COLO668 (cell line): ENCODE measurements around the gene PRODH.
"Not testable (repeated sequence)": the region's sequence is repeated elsewhere in the genome, so short reads cannot be mapped to it uniquely, and the experiment has no call there.

ENCODE experiments used
- DNase-seq: peaks from one replicate; lab custom pipeline; 2025; ENCODE audit not compliant: unreplicated experiment; lab: John Stamatoyannopoulos, UW

Gene PRODH

GRCh38 chr22:18968011-18968749, 32.1 kb upstream of the PRODH start:
- no peak for DNase-seq

DNA sequence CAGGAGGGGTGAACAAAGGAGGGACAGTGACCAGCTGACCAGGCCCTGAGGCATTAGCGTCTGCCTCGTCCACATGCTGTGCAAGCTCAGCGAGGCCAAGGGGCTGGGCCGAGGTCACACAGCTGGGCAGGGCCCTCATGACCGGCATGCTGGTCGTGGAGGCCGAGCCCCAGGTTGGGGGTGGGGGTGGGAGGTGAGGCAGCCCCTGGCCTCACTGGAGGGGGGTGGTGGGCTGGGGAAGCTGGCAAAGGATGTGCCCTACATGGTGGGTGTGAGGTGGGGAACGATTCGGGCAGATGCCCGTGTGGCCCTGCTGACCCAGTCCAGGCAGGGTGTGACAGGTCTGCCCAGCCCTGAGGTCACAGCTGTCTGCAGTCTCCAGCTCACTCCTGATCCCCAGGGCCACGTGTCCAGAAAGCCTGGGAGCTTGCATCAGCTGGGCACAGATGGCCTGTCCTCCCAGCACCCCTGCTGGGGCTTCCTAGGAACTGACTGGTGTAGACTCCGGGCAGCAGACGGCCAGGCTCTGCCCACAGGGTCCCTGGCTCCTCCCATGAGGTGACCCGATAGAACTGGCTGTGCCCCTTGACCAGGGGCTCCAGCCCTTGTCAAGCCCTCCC, 31.4 kb upstream of the PRODH start:
- peak; percentile 21 for DNase-seq

DNA sequence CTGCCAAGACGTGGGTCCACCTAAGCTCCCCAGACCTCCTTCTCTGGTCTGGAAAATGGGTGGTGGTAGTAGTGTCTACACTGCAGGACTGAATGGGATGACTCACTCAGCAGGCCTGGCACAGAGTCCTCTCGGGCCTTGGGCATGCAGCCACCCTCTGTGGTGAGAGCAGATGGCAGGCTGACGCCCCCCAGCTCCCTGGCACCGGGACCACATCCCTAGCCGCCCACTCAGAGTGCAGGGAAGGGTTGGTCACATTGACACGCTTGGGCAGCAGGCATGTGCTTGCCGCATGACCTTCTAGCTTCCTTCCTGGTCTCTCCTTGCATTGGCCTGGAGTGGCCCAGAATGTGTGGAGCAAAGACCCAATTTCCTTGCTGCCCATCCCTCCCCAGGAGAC, 30.7 kb upstream of the PRODH start:
- no peak for DNase-seq

GRCh38 chr22:18965526-18966421, 29.7 kb upstream of the PRODH start:
- DNase-seq = no peak

DNA sequence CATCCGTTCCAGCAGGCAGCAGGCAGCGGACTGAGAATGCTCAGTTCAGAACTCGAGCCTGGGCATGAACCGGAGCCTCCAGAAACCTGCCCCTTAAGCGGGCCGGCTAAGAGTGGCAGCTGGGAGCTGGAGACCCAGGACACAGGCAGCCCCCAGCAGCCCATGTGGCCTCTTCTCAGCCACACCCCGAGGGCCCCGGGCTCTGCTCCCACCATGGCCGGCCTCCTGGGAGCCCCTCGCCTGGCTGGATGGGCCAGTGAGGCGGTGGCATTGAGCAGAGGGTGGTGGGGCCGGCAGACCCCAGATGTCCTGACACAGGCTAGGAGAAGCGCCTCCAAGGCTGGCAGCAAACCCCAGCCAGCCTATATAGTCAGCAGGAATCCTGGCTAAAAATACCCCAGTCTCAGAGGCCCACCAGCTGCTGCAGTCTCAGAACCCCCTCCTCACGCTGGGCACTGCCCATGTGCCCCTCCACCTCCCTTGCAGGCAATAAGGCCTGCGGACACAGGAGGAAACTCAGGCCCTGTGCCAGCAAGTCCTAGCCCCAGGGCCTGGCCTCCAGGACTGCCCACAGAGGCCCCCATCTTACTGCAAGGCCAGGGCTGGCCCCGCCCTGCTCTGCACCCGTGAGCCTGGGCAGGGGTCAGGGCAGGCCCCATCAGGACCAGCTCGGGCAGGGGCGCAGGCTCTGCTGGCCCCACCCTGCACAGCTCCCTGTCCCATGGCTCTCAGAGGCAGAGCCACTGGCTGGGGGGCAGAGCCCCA, 28.6 kb upstream of the PRODH start:
- not testable (repeated sequence) for DNase-seq

DNA sequence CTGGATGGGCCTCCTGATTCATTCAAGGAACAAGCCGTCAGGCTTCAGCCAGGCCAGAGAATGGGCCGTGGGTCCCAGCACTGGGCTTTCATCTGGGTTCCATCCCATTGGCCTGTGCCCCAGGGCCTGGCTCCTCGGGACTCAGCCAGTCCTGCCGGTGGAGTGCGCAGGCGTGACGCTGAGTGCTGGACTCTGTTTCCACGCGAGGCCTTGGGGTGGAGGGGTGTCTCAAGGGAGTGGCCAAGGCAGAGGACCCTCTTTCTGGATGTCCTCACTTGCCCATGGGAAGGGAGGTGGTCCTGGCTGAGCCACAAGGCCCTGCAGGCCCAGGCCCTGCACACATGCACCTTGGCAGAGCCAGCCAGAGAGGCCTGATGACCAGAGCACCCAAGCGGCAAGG, 28.0 kb upstream of the PRODH start:
- not testable (repeated sequence) for DNase-seq

DNA sequence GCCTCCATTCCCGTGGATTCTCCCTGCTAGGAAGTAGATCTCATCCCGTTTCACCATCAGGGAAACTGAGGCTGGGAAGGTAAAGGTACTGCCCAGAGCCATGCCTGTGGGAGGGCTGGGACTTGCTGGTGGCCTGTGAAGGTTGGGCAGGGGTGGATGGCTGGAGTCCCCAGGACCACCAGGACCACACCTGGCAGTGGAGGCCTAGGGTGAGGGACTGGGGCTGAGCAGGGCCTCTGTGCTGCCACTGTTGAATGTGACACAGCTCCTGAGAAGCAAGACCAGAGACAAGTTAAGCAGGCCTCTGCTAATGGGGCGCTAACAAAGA, 26.2 kb upstream of the PRODH start:
- DNase-seq = no peak

GRCh38 chr22:18961632-18962307, 25.7 kb upstream of the PRODH start:
- not testable (repeated sequence) for DNase-seq

DNA sequence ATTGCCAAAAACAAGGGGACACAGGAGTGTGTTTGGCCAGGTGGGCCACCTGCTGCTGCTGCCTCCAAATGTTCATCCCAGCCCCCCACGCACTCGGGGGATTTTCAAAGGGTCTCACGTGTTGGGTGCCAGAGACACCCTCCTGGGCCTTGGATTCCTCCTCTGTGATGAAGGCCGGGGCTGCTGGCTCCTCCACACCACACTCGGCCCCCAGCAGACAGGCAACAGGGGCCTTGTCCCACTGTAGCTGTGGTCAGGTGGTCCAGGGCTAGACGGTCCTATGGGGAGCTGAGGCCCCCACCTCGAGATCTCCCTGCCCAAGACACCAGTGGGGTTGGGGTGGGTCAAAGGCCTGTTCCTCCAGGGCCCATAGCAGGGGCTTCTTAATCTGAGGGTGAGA, 25.1 kb upstream of the PRODH start:
- not testable (repeated sequence) for DNase-seq

- not testable (repeated sequence) for DNase-seq
Measured at GRCh38 chr22:18960166-18960820, 24.2 kb upstream of the PRODH start.

DNA sequence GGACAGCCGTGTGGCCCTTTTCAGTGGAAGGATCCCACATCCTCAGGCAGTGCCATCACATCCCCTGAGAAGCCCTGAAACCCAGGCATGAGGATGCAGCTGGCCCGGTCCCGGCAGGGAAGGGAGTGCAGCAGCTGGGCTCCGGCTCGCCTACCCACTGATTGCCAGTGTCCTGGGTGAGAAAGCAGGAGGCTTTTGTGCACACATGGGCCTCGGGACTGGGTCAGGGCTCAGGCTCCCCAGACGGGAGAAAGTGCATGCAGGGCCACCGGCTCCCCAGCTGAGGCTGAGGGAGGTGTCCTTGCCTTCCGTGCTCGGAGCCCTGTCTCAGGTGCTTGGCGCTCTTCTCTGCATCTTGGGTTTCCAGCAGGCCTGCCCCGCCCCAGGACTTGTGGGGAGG, 23.6 kb upstream of the PRODH start:
- not testable (repeated sequence) for DNase-seq

DNA sequence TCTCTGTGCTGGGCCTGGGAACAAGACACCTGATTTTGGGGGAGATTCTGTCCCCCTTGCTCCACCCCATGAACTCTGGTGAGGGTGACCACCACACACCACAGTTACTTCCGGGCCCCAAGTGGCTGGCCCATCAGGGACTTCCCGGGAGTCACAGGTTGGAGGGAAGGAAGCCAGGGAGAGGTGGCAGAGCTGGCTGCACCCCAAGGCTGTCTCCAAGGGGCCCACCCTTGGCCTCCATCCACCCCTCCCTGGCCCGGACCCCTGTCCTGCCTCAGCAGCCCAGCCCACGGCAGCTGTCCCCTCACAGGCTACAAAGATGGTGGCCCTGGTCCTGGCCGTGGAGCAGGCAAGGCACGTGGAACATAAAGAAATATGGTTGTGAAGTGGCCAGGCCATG, 23.2 kb upstream of the PRODH start:
- not testable (repeated sequence) for DNase-seq

DNA sequence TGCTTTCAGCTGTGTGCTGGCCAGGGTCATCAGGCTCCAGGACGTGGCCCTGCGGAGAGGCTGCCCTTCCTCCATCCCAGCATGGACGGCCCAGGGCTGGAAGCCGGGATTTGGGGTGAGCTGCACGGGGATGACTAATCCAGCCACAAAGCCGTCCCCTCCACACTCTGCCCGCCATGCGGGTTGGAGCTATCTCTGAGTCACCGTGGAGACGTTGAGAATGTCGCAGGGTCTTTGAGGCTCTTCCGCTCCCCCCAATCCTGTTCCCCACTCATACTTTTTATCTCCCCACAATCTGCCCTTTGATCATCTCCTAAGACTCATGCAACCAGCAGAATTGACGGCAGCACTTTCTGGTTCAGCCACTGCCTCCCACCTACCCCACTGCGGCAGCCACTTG, 22.6 kb upstream of the PRODH start:
- not testable (repeated sequence) for DNase-seq

DNA sequence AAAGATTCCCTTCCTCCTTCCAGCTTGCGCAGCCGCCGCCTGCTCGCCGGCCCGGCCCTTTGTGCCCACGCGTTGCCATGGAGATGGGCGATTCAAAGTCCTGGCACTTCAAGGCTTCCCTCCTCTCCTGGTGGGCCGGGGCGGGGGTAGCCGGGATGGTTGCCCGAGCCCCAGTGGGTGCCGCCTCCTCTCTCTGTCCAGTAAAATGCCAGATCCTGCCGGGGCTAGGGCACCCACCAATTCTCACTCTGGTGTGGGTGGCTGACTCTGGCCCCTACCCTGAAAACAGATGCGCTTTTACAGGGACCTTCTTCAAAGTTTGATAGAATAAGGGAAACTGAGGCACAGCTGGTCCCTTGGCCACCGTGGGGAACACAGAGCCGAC, 22.2 kb upstream of the PRODH start:
- peak; percentile 4 for DNase-seq

DNA sequence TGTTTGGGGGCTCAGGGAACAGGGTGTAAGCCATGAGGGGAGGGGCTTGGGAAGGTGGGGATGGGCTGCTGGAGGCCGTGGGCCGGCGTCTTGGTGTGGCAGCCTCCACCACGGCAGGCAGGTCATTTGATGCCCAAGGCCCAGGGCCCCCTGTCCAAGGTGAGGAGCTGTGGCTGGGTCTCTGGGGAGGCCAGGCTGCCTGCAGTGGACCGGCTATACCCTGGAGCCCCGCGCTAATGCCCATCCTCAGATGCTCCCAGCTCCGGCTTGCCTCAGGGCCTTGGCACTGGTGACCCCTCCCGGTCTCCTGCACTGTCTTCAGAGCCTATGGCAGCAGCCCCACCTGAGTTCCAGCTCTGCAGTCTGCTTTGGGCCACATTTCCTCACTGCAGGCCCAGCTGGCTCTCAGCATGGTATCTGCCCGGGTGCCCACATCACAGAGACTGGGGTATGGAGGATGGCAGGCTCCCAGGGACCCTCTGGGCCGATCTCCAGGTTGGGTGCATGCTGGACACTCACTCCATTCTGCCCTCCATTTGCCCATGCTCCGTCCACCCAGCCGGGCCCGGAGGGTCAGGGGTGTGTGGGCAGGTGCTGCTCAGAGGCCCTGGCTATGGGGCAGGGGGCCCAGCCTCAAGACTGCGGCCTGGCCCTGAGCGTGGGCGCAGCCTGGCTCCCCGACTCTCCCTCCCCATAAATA, 21.7 kb upstream of the PRODH start:
- DNase-seq = not testable (repeated sequence)

GRCh38 chr22:18956956-18957355, 20.9 kb upstream of the PRODH start:
- DNase-seq = not testable (repeated sequence)

DNA sequence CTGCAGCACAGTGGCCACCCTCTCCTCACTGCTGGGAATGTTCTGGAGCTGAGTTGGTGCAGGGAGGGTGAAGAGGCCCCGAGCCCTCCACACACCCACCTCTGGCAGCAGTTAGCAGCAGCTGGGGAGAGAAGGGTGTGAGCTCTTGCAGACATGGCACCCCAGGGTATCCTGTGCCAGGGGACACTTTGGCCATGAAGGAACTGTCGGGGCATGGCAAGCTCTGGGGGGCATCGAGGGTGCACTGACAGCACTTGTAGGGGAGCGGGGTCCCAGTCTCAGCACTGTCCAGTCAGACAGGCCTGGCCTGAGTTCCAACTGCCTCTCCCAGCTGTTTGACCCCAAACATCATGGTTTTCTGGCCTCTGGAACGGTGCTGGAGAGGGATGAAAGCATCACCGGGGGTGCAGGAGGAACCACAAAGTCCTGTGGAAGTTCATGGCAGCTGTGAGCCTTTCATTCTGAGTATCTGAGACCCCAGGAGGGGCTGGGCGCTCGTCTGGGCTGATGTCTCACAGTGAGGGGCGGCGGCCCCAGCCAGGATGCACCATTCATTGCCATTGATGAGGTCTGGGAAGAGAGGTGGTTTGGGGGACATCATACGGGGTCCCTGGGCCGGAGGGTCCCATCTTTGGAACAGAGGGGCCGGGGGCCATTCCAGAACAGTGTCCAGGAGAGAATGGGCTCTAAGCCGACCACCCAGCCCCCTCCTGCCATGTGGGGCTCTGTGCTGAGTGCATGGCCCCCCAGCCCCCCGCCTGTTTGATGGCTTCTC, 20.2 kb upstream of the PRODH start:
- not testable (repeated sequence) for DNase-seq

GRCh38 chr22:18955696-18956095, 19.6 kb upstream of the PRODH start:
- DNase-seq = no peak
